HUDEP-2 (cell line): ENCODE measurements around the gene ALDH1A1.

Experiments
- DNase-seq, 76 experiments: peaks; one replicate each; lab custom pipeline; 2025; ENCODE audit not compliant: unreplicated experiment in 76 of 76; lab: John Stamatoyannopoulos, UW

ALDH1A1 gene

GRCh38 chr9:72980183-72980582 is 27.3 kb upstream of the ALDH1A1 start:
- DNase-seq: no peak

GRCh38 chr9:72979405-72980100 is 26.7 kb upstream of the ALDH1A1 start:
- no peak for DNase-seq

- DNase-seq: no peak
Measured at GRCh38 chr9:72978744-72979143, 25.9 kb upstream of the ALDH1A1 start.

- no peak for DNase-seq
Measured at GRCh38 chr9:72977670-72978069, 24.8 kb upstream of the ALDH1A1 start.

- DNase-seq: no peak
Measured at GRCh38 chr9:72974501-72974900, 21.6 kb upstream of the ALDH1A1 start.

- no peak for DNase-seq
Measured at GRCh38 chr9:72972636-72973035, 19.8 kb upstream of the ALDH1A1 start.

- no peak for DNase-seq
Measured at GRCh38 chr9:72971411-72971810, 18.6 kb upstream of the ALDH1A1 start.

GRCh38 chr9:72960446-72960845 is 7.6 kb upstream of the ALDH1A1 start:
- DNase-seq: no peak

- DNase-seq: no peak
Measured at GRCh38 chr9:72958485-72959281, 5.8 kb upstream of the ALDH1A1 start.

- no peak for DNase-seq
Measured at GRCh38 chr9:72955571-72955970, 2.7 kb upstream of the ALDH1A1 start.

GRCh38 chr9:72955126-72955455 is 2.2 kb upstream of the ALDH1A1 start:
- DNase-seq: no peak

- DNase-seq: no peak
Measured at GRCh38 chr9:72954431-72955125, 1.7 kb upstream of the ALDH1A1 start.

- no peak for DNase-seq
Measured at GRCh38 chr9:72952381-72952690, 517 bp downstream of the ALDH1A1 start.

GRCh38 chr9:72951520-72952380 is 1.1 kb downstream of the ALDH1A1 start:
- DNase-seq: no peak

- DNase-seq: no peak
Measured at GRCh38 chr9:72950875-72951442, 1.9 kb downstream of the ALDH1A1 start.

- DNase-seq: no peak
Measured at GRCh38 chr9:72949918-72950325, 2.9 kb downstream of the ALDH1A1 start.

- no peak for DNase-seq
Measured at GRCh38 chr9:72949244-72949582, 3.6 kb downstream of the ALDH1A1 start.

- DNase-seq: no peak
Measured at GRCh38 chr9:72948575-72949243, 4.1 kb downstream of the ALDH1A1 start.

- DNase-seq: no peak
Measured at GRCh38 chr9:72947984-72948465, 4.8 kb downstream of the ALDH1A1 start.

- no peak for DNase-seq
Measured at GRCh38 chr9:72946821-72947220, 6.0 kb downstream of the ALDH1A1 start.
